Measurements from ENCODE around the gene USP9Y.

Gene USP9Y

DNA sequence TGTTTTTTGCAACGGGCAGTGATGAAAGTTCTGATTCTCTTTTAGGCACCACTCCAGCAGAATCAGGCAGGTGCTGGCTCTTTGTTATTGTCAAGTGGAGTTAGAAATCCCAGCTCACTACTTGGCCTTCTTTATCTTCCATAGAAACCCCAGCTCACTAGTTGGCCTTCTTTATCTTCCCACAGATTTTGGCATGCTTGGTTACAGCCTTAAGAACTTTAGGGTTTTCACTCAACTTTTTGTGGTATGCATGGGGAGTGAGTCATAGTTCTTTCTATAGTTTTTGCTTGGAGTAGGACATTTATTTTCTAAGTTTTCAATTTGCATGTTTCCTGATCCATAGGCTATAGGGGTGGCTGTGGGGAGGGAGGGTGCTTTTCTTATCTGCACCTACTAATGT, 55.0 kb downstream of the USP9Y start:
- DNase-seq (ENCODE audit: extremely low spot score), result no peak
- POLR2A ChIA-PET, result no interaction called here
- TF ChIP-seq, protein P1, sequence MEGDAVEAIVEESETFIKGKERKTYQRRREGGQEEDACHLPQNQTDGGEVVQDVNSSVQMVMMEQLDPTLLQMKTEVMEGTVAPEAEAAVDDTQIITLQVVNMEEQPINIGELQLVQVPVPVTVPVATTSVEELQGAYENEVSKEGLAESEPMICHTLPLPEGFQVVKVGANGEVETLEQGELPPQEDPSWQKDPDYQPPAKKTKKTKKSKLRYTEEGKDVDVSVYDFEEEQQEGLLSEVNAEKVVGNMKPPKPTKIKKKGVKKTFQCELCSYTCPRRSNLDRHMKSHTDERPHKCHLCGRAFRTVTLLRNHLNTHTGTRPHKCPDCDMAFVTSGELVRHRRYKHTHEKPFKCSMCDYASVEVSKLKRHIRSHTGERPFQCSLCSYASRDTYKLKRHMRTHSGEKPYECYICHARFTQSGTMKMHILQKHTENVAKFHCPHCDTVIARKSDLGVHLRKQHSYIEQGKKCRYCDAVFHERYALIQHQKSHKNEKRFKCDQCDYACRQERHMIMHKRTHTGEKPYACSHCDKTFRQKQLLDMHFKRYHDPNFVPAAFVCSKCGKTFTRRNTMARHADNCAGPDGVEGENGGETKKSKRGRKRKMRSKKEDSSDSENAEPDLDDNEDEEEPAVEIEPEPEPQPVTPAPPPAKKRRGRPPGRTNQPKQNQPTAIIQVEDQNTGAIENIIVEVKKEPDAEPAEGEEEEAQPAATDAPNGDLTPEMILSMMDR (IDR thresholded peaks at IDR 0.05; ENCODE audit: control extremely low read depth, extremely low read depth, low read depth, missing control alignments), result no peak
- CTCF ChIA-PET, result no interaction called here

DNA sequence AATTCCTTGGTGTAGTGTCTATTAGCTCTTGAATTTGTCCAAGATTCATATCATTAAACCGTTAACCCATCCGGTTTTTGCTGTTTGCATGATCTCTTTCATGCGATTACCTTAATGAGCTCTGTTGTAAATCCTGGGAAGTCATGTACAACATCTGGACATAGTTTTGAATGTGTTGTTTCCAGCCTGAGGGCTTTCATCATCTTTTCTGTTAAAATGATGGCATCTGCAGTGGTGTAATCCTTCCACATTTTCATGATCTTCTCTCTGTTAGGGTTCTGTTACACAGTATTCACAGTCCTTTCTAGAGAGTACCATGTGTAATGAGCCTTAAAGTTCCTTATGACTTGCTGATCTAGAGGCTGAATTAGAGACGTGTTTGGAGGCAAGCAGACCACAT, 64.9 kb downstream of the USP9Y start:
- TF ChIP-seq, protein P1 (IDR thresholded peaks at IDR 0.05; ENCODE audit: control extremely low read depth, extremely low read depth, low read depth, missing control alignments), result no peak
- POLR2A ChIA-PET, result no interaction called here

DNA sequence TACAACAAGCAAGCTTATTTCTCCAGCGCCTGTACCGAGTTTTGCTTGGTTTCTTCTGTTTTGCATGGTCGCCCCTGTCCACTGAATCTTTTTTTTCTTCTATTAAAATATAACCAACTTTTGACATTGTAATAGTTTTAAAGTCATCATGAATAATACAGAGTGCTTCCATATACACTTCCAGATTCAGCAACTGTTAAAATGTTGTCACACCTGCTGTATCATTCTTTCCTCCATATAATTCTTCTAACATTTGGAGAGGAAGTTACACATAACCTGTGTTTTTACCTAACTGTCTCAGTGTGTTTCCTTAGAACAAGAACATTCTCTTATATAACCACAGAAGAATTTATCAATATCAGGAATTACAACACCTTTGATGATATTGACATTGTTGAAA, 83.5 kb downstream of the USP9Y start:
- ChIA-PET CTCF (interaction anchor here (1.0 kb wide), 2 partner anchors 10 to 26 kb away, joined by 3 read pairs; no protein-coding TSS in a partner anchor), POLR2A (no interaction called here)
- TF ChIP-seq, protein P1 (IDR thresholded peaks at IDR 0.05; ENCODE audit: control extremely low read depth, extremely low read depth, low read depth, missing control alignments), result no peak
- no peak for DNase-seq (ENCODE audit: extremely low spot score)

More for the DNA sequence above, 64.9 kb downstream of the USP9Y start:
- no peak for DNase-seq (ENCODE audit: extremely low spot score)
- CTCF ChIA-PET, result no interaction called here

DNA sequence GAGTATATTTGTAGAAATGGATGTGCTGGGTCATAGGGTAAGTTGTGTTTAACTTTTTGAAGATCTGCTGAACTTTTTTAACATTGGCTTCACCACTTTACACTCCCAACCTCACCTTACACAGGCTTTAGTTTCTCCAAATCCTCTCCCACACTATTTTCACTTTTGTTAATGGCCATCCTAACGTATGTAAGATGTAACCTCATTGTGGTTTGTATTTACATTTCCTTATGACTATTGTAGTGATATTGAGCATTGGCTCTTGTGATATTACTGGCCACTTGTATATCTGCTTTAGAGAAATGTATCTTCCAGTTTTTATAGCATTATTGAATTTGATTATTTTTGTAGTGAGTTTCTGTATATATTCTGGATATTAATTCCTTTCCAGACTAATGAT, 93.0 kb downstream of the USP9Y start:
- DNase-seq (ENCODE audit: extremely low spot score), result no peak
- ChIA-PET CTCF (interaction anchor here (1.0 to 1.1 kb wide), 2 partner anchors 10 to 11 kb away, joined by 3 read pairs; no protein-coding TSS in a partner anchor), POLR2A (no interaction called here)
- TF ChIP-seq, protein P1 (IDR thresholded peaks at IDR 0.05; ENCODE audit: control extremely low read depth, extremely low read depth, low read depth, missing control alignments), result no peak

DNA sequence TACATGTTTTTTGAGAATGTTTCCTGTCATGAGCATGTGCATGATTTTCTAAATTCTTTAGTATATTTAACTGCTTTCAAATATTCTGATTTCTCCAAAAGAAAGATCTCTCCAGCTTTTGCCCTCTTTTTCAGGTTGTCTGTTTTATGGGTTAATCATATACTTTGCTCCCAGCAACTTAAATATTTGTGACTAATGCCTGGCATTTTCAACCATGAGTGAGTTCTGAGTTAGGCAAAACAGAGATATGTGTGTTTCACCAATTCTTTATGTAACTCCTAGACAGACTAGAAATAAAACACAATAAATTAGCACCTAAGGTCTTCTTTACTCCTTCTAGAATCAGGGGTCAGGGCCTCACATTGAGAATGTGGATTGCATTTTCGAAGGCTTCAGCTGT, 107.0 kb downstream of the USP9Y start:
- ChIA-PET CTCF (interaction anchor here (1.2 kb wide), 1 partner anchor 25 kb away, joined by 5 read pairs; no protein-coding TSS in a partner anchor), POLR2A (no interaction called here)
- DNase-seq (ENCODE audit: extremely low spot score), result no peak
- TF ChIP-seq, protein P1 (IDR thresholded peaks at IDR 0.05; ENCODE audit: control extremely low read depth, extremely low read depth, low read depth, missing control alignments), result no peak

DNA sequence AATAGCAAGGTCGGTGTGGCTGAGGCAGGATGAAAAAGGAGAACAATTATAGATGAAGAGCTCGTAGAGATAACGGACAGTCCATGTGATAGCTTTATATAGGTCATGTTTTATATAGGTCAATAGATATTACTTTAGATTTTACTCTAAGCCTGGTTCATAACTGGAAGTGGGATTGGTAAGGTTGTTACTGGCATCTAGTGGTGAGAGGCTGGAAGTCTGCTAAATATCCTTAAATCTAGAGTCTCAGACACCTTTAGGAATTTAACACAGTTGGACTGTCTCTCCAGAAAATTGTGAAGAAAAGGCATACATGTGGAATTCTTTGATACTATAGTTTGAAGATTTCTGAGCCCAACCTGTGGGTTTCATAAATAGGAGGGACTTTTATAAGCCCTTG, 108.0 kb downstream of the USP9Y start:
- ChIA-PET CTCF (interaction anchor here (0.6 to 1.2 kb wide), 3 partner anchors 11 to 26 kb away, joined by 3 to 5 read pairs (median 4); no protein-coding TSS in a partner anchor), POLR2A (no interaction called here)
- no peak for DNase-seq (ENCODE audit: extremely low spot score)
- TF ChIP-seq, protein P1 (IDR thresholded peaks at IDR 0.05; ENCODE audit: control extremely low read depth, extremely low read depth, low read depth, missing control alignments), result peak; percentile 31

DNA sequence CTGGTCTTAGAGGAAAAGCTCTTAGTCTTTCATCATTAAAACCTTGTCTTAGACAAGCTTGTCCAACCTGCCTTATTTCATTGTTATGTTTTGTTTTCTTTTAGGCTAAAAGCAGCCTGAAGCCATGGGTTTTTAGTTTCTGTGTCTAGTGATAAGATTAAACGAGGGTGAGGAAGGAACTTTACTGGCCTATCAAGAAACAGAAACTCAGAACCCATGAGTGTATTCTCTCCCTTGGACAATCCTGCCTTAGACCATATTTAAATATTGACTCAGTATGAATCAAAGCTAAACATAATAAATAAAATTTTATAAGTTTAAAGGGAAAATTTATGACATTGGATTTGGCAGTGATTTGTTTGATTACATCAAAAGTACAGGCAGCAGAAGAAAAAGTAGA, 122.4 kb downstream of the USP9Y start:
- DNase-seq (ENCODE audit: extremely low spot score), result no peak
- ChIA-PET POLR2A (no interaction called here), CTCF (no interaction called here)
- TF ChIP-seq, protein P1 (IDR thresholded peaks at IDR 0.05; ENCODE audit: control extremely low read depth, extremely low read depth, low read depth, missing control alignments), result no peak
